GM23248 (cell line): ENCODE data around the gene ERBB4. TPM values are rescaled to one million over a fixed set of nuclear protein-coding genes. Genes with fewer than 3 reads are reported as not detected.

Experiments
- DNase-seq: peaks from one replicate; pipeline ENCODE4 v3.0.0-alpha.2; 2015
- H2AFZ ChIP-seq: fragments of 200-600 bp; sonication (generic); 2 replicates; pipeline ENCODE4 v1.6.1; 2016; ENCODE audit warnings: antibody characterized with exemption
- H3F3A ChIP-seq: fragments of 200-600 bp; sonication (generic); 2 replicates; pipeline ENCODE4 v1.6.1; 2016; ENCODE audit warnings: mild to moderate bottlenecking, antibody characterized with exemption, mixed run types; ENCODE audit not compliant: insufficient read depth
- H3K27ac ChIP-seq: fragments of 200-600 bp; sonication (generic); 2 replicates; pipeline ENCODE4 v1.5.1; 2016; ENCODE audit warnings: mild to moderate bottlenecking
- H3K27me3 ChIP-seq: fragments of 200-600 bp; sonication (generic); replicated peaks from 2 replicates; pipeline ENCODE4 v1.6.1; 2016; ENCODE audit warnings: mild to moderate bottlenecking; ENCODE audit not compliant: insufficient read depth
- H3K36me3 ChIP-seq: fragments of 200-600 bp; sonication (generic); 2 replicates; pipeline ENCODE4 v1.6.1; 2016; ENCODE audit warnings: low read depth, mild to moderate bottlenecking
- H3K4me1 ChIP-seq: fragments of 200-600 bp; sonication (generic); 2 replicates; pipeline ENCODE4 v1.6.1; 2016; ENCODE audit warnings: mild to moderate bottlenecking; ENCODE audit not compliant: insufficient read depth
- H3K4me2 ChIP-seq: fragments of 200-600 bp; sonication (generic); one replicate; pipeline ENCODE4 v1.6.1; 2016; ENCODE audit warnings: mild to moderate bottlenecking; ENCODE audit not compliant: unreplicated experiment
- H3K4me3 ChIP-seq: fragments of 200-600 bp; sonication (generic); 2 replicates; pipeline ENCODE4 v1.5.1; 2016; ENCODE audit warnings: mild to moderate bottlenecking
- H3K79me2 ChIP-seq: fragments of 200-600 bp; sonication (generic); 2 replicates; pipeline ENCODE4 v1.6.1; 2016; ENCODE audit warnings: mild to moderate bottlenecking; ENCODE audit not compliant: insufficient read depth
- H3K9ac ChIP-seq: fragments of 200-600 bp; sonication (generic); 2 replicates; pipeline ENCODE4 v1.6.1; 2016; ENCODE audit warnings: mild to moderate bottlenecking
- H3K9me2 ChIP-seq: fragments of 200-600 bp; sonication (generic); 2 replicates; pipeline ENCODE4 v1.6.1; 2016; ENCODE audit warnings: mixed run types, mild to moderate bottlenecking, moderate library complexity; ENCODE audit not compliant: insufficient read depth
- H3K9me3 ChIP-seq: fragments of 200-600 bp; sonication (generic); one replicate; pipeline ENCODE4 v1.6.1; 2017; ENCODE audit warnings: low read depth
- H4K20me1 ChIP-seq: fragments of 200-600 bp; sonication (generic); 2 replicates; pipeline ENCODE4 v1.6.0; 2016; ENCODE audit not compliant: insufficient read depth
- EZH2 ChIP-seq: fragments of 200-600 bp; sonication (generic); IDR thresholded peaks from 2 replicates; pipeline ENCODE4 v1.6.1; 2018; ENCODE audit warnings: antibody characterized with exemption, mild to moderate bottlenecking; ENCODE audit not compliant: insufficient read depth, poor library complexity, severe bottlenecking
- EZH2phosphoT487 ChIP-seq: fragments of 200-600 bp; sonication (generic); IDR thresholded peaks from 2 replicates; pipeline ENCODE4 v1.6.1; 2018; ENCODE audit warnings: antibody characterized with exemption, moderate library complexity, mild to moderate bottlenecking, low read depth; ENCODE audit not compliant: insufficient read depth
- WGBS, 2 experiments: methylation state at CpG; one replicate each; pipeline ENCODE4 v1.1.6; 2015 to 2017; ENCODE audit warnings: low lambda C conversion rate in 2 of 2, low coverage in 1 of 2; ENCODE audit errors: missing lambda C conversion rate in 2 of 2; 5-methylcytosine and 5-hydroxymethylcytosine counted together
- in situ Hi-C: fragments of 300-500 bp; cut with MboI; formaldehyde crosslinking; loops from 2 replicates; pipeline ENCODE4 v1.15.0; 2020
- polyA plus RNA-seq: library from polyadenylated mRNA; unstranded; fragments of >200 nt; fragmentation: Nextera tagmentation; extraction: Ambion mirVana; gene quantifications from 2 replicates; pipeline ENCODE4 v1.2.1, GENCODE V29; 2016
- total RNA-seq: library from RNA; depleted of rRNA; stranded (reverse); fragments of >200 nt; shearing (Covaris generic); gene quantifications from 2 replicates; pipeline ENCODE4 v1.2.3, GENCODE V29; 2014

ERBB4 gene
- total and polyA plus RNA-seq, 2 experiments from 2014 or later = not detected

DNA sequence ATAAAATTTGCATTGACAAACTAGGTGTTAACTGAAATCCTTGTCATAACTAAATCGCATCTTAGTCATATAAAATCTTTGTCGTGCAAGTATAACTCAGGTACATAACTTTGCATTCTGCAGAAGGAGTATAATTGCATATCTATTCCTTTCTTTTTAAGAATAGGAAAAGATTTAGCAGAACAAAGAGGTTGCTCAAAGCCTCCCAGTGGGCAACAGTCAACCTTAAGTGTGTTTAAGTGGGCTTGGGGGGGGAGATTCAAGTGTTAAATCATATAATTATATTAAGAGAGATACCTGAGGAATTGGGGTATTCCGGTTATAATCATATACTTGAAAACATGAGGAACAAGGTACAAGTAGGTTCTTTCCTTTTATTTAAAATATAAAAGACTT is 1068.9 kb downstream of the ERBB4 start:
- Histone ChIP-seq H3K4me2 (no peak overlapping the region), H3K79me2 (no peaks in the 10 kb centered on the region), H3K9me3 (no peaks in the 10 kb centered on the region), H3K9me2 (no peaks in the 10 kb centered on the region), H3K27me3 (no peaks in the 10 kb centered on the region), H3K27ac (no peak overlapping the region), H3F3A (no peaks in the 10 kb centered on the region), H4K20me1 (no peaks in the 10 kb centered on the region), H3K9ac (no peak overlapping the region), H3K36me3 (no peaks in the 10 kb centered on the region), H2AFZ (no peak overlapping the region), H3K4me1 (no peaks in the 10 kb centered on the region), H3K4me3 (no peak overlapping the region)
- no peak for DNase-seq
- in situ Hi-C loops = no loop called here
- 22 to 23% methylated on average over 3 of the region's 3 CpGs for WGBS, 2 experiments
- TF ChIP-seq EZH2phosphoT487 (no peak), EZH2 (no peak)

DNA sequence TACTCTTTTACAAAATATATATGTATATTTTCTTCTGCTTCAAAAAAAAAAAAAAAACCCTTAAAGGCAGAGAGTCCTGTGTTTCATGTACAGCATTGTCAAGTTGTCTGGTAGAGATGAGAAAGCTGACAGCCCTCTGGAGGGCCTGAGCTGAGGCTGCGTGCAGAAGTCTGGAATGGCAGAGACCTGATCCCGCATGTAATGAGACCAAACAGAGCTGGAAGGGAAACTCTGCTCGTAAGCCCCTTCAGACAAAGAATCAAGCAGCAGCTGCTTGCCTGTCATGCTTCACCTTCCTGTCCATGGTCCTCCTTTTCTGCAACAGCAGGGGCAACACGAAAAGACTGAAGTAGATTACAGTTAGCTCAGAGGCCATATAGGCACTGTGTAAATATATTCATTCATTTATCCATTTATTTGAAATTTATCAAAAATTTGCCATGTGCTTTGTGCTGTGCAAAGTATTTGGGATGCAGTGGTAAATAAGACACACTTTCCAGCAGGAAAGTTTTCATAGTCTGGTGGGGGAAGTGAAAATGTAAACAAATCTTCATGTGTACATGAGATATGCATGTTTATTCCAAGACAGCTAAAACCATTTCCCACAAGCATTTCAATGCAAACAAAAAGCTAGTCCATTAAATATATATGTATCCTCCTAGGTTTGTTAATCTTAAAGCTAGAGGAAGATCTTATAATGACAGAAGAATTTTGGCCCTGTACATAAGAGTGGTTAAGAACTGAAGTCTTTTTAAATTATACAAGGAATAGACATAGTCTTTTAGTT is 1069.5 kb downstream of the ERBB4 start:
- DNase-seq = no peak
- no peak overlapping the region for H3K4me3 ChIP-seq
- no peaks in the 10 kb centered on the region for H3K79me2 ChIP-seq
- no peaks in the 10 kb centered on the region for H3K9me3 ChIP-seq
- no peaks in the 10 kb centered on the region for H3K4me1 ChIP-seq
- TF ChIP-seq EZH2 (no peak), EZH2phosphoT487 (no peak)
- H3K4me2 ChIP-seq = no peak overlapping the region
- no peaks in the 10 kb centered on the region for H4K20me1 ChIP-seq
- no peak overlapping the region for H3K9ac ChIP-seq
- H3F3A ChIP-seq = no peaks in the 10 kb centered on the region
- no peaks in the 10 kb centered on the region for H3K9me2 ChIP-seq
- no peak overlapping the region for H3K27ac ChIP-seq
- no peaks in the 10 kb centered on the region for H3K27me3 ChIP-seq
- H2AFZ ChIP-seq = no peak overlapping the region
- WGBS, 2 experiments = 8 to 12% methylated on average over 4 of the region's 4 CpGs
- no peaks in the 10 kb centered on the region for H3K36me3 ChIP-seq
- in situ Hi-C loops = no loop called here

DNA sequence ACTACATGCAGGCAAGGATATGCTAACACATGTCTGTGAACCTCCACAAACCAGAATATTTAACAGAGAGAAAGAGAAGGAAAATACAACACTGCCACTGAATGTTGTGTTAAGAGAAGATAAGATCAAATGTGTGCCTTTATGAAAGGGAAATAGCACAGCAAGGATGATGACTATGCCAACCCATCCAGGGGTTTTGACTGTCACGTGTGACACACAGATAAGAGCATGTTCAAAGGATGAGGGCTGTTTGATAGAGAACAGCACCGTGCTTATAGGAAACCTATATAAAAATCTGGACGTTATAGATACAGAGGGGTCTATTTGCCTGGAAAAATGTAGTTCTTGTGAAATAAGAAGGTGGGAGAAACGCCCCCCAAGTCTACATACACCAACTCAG is 1070.4 kb downstream of the ERBB4 start:
- WGBS, 2 experiments = 8 to 11% methylated on average over 4 of the region's 4 CpGs

DNA sequence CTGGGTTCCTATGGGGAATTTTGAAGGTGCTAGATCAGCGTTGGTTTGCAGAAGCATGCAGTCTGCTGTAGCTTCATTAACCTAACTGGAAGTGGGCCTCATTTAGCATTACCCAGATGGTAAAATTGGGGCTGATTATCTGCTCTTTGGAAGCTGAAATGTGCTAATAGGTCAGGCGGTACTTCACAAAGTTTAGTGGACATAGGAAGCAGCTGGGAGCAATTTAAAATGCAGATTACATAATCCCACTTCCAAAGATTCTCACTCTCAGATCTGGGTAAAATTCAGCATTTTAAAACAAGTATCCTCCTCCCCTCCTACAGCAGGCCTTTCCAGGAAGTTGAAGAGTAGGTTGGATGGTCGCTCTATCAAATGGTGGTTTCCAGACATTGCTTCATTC is 1075.2 kb downstream of the ERBB4 start:
- TF ChIP-seq EZH2 (no peak), EZH2phosphoT487 (no peak)
- H3K4me1 ChIP-seq = no peaks in the 10 kb centered on the region
- no peaks in the 10 kb centered on the region for H3K36me3 ChIP-seq
- H3F3A ChIP-seq = no peaks in the 10 kb centered on the region
- H2AFZ ChIP-seq = no peak overlapping the region
- H3K9ac ChIP-seq = no peak overlapping the region
- no peak overlapping the region for H3K27ac ChIP-seq
- H4K20me1 ChIP-seq = no peaks in the 10 kb centered on the region
- in situ Hi-C loops = no loop called here
- H3K79me2 ChIP-seq = no peaks in the 10 kb centered on the region
- no peak overlapping the region for H3K4me2 ChIP-seq
- H3K4me3 ChIP-seq = no peak overlapping the region
- no peaks in the 10 kb centered on the region for H3K9me3 ChIP-seq
- no peaks in the 10 kb centered on the region for H3K9me2 ChIP-seq
- no peaks in the 10 kb centered on the region for H3K27me3 ChIP-seq
- 18 to 20% methylated on average over 3 of the region's 3 CpGs for WGBS, 2 experiments
- DNase-seq = no peak

More for the DNA sequence above, 1070.4 kb downstream of the ERBB4 start:
- no peaks in the 10 kb centered on the region for H3F3A ChIP-seq
- no peaks in the 10 kb centered on the region for H3K9me2 ChIP-seq
- H3K4me2 ChIP-seq = no peak overlapping the region
- no peak overlapping the region for H2AFZ ChIP-seq
- no peaks in the 10 kb centered on the region for H3K79me2 ChIP-seq
- H3K4me1 ChIP-seq = no peaks in the 10 kb centered on the region
- no peaks in the 10 kb centered on the region for H4K20me1 ChIP-seq
- no peaks in the 10 kb centered on the region for H3K27me3 ChIP-seq
- no peak overlapping the region for H3K4me3 ChIP-seq
- no peaks in the 10 kb centered on the region for H3K36me3 ChIP-seq
- TF ChIP-seq EZH2phosphoT487 (no peak), EZH2 (no peak)
- no peak overlapping the region for H3K27ac ChIP-seq
- no peaks in the 10 kb centered on the region for H3K9me3 ChIP-seq
- no peak for DNase-seq
- no peak overlapping the region for H3K9ac ChIP-seq
- in situ Hi-C loops = no loop called here
